ENCODE measurements around the gene ANKS4B. TPM values are rescaled to one million over a fixed set of nuclear protein-coding genes. Genes with fewer than 3 reads are reported as not detected.

The ANKS4B gene
- total RNA-seq, 3 donors from 2014 or later (not counting 1 experiment from before 2014, with no cell fraction given), result 0.10 TPM; not detected in 2

DNA sequence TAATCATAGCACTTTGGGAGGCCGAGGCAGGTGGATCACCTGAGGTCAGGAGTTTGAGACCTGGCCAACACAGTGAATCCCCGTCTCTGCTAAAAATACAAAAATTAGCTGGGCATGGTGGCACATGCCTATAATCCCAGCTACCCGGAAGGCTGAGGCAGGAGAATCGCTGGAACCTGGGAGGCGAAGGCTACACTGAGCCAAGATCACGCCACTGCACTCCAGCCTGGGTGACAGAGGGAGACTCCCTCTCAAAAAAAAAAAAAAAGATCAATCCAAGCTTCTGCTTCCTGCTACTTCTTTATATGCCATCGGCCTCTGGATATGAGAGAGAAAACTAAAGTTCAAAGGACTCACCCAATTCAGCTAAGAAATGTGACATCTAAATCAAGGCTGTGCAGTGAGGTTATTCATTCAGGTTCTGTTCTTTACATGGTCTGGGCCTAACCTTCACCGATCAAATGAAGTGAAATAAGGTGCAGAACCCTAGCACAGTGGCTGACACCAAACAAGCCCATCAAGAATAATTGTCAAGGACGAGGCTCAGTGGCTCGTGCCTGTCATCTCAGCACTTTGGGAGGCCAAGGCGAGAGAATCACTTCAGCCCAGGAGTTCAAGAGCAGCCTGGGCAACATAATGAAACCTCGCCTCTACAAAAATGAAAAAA, 47.7 kb upstream of the ANKS4B start:
- H3K4me3 Mint-ChIP-seq, result no peak overlapping the region
- intact Hi-C loops (cut with micrococcal nuclease), result loop anchor here (10.0 kb wide), 1 partner anchor 379 kb away; no protein-coding TSS in a partner anchor
- TF ChIP-seq, protein P1, sequence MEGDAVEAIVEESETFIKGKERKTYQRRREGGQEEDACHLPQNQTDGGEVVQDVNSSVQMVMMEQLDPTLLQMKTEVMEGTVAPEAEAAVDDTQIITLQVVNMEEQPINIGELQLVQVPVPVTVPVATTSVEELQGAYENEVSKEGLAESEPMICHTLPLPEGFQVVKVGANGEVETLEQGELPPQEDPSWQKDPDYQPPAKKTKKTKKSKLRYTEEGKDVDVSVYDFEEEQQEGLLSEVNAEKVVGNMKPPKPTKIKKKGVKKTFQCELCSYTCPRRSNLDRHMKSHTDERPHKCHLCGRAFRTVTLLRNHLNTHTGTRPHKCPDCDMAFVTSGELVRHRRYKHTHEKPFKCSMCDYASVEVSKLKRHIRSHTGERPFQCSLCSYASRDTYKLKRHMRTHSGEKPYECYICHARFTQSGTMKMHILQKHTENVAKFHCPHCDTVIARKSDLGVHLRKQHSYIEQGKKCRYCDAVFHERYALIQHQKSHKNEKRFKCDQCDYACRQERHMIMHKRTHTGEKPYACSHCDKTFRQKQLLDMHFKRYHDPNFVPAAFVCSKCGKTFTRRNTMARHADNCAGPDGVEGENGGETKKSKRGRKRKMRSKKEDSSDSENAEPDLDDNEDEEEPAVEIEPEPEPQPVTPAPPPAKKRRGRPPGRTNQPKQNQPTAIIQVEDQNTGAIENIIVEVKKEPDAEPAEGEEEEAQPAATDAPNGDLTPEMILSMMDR (IDR thresholded peaks at IDR 0.05), result no peak
- peaks cover 0 to 4% of the 10 kb centered on the region in 2 donors for H3K27me3 Mint-ChIP-seq (ENCODE audit: low read depth in 2 of 2)
- Histone ChIP-seq H3K27ac (ENCODE audit: low read length) (no peak overlapping the region), H3K27me3 (ENCODE audit: control insufficient read depth, insufficient read depth, low read length) (peaks cover 2% of the 10 kb centered on the region), H3K4me3 (ENCODE audit: low read length) (no peak overlapping the region), H3K4me1 (ENCODE audit: control insufficient read depth, insufficient read depth, low read length) (peaks cover 7% of the 10 kb centered on the region), H3K9me3 (ENCODE audit: control insufficient read depth, insufficient read depth, low read length) (no peaks in the 10 kb centered on the region), H3K36me3 (ENCODE audit: control insufficient read depth, insufficient read depth, low read length) (peaks cover 6% of the 10 kb centered on the region)
- H3K4me1 Mint-ChIP-seq, result peaks cover 5% of the 10 kb centered on the region in 2 donors
- H3K27ac Mint-ChIP-seq, result no peak overlapping the region
- no peaks in the 10 kb centered on the region for H3K36me3 Mint-ChIP-seq
- no peak for DNase-seq
- no peak for ATAC-seq
- WGBS (ENCODE audit: insufficient coverage), result 89% methylated on average over 11 of the region's 12 CpGs
- H3K9me3 Mint-ChIP-seq, result no peaks in the 10 kb centered on the region

DNA sequence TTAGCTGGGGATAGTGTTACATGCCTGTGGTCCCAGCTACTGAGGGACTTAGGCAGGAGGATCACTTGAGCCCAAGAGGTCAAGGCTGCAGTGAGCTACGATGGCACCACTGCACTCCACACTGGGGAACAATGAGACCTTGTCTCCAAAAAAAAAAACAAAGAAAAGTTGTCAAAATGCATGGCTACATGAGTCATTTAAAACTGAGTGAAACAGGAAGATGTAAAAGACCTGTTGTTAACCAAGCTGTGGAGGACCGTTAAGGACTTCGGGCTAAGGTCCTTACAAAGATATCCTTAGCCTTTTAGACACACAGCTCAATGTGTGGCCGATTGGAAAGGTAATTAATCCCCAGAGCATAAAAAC, 47.2 kb upstream of the ANKS4B start:
- ATAC-seq (no peak), DNase-seq (no peak)
- Histone ChIP-seq H3K9me3 (ENCODE audit: control insufficient read depth, insufficient read depth, low read length) (no peaks in the 10 kb centered on the region), H3K36me3 (ENCODE audit: control insufficient read depth, insufficient read depth, low read length) (peaks cover 2% of the 10 kb centered on the region), H3K4me1 (ENCODE audit: control insufficient read depth, insufficient read depth, low read length) (peaks cover 7% of the 10 kb centered on the region), H3K4me3 (ENCODE audit: low read length) (no peak overlapping the region), H3K27ac (ENCODE audit: low read length) (no peak overlapping the region), H3K27me3 (ENCODE audit: control insufficient read depth, insufficient read depth, low read length) (peaks cover 2% of the 10 kb centered on the region)
- WGBS (ENCODE audit: insufficient coverage), result 73% methylated on average over 4 of the region's 4 CpGs
- H3K27ac Mint-ChIP-seq, result no peak overlapping the region
- H3K9me3 Mint-ChIP-seq, result no peaks in the 10 kb centered on the region
- intact Hi-C loops (cut with micrococcal nuclease), result loop anchor here (10.0 kb wide), 1 partner anchor 378 kb away; no protein-coding TSS in a partner anchor
- no peak overlapping the region for H3K4me3 Mint-ChIP-seq
- TF ChIP-seq, protein P1 (IDR thresholded peaks at IDR 0.05), result no peak
- no peaks in the 10 kb centered on the region for H3K36me3 Mint-ChIP-seq
- H3K4me1 Mint-ChIP-seq, result peaks cover 5% of the 10 kb centered on the region in 2 donors
- peaks cover 0 to 4% of the 10 kb centered on the region in 2 donors for H3K27me3 Mint-ChIP-seq (ENCODE audit: low read depth in 2 of 2)

DNA sequence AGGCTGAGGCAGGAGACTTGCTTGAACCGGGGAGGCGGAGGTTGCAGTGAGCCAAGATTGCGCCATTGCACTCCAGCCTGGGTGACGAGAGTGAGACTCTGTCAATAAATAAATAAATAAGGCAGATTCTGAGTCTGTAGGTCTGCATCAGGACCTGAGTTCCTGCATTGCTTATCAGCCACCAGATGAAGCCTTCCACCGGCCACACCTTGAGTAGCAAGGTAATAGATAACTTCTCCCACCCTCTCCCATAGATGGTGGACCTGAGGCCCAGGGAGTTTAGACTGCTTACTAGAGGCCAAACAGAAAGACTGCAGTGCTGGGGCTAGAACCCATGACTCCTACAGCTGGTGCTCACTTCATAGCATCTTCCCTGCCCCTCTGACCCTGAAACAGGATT, 44.2 kb upstream of the ANKS4B start:
- H3K4me1 ChIP-seq (ENCODE audit: control insufficient read depth, insufficient read depth, low read length), result peaks cover 7% of the 10 kb centered on the region
- Mint-ChIP-seq H3K36me3 (no peaks in the 10 kb centered on the region), H3K27me3 (ENCODE audit: low read depth in 2 of 2) (peaks cover 4 to 11% of the 10 kb centered on the region in 2 donors), H3K4me1 (peaks cover 5% of the 10 kb centered on the region in 2 donors), H3K27ac (no peak overlapping the region), H3K9me3 (no peaks in the 10 kb centered on the region), H3K4me3 (no peak overlapping the region)
- H3K36me3 ChIP-seq (ENCODE audit: control insufficient read depth, insufficient read depth, low read length), result no peaks in the 10 kb centered on the region
- peaks cover 2% of the 10 kb centered on the region for H3K27me3 ChIP-seq (ENCODE audit: control insufficient read depth, insufficient read depth, low read length)
- no peak for DNase-seq
- 85% methylated on average over 5 of the region's 5 CpGs for WGBS (ENCODE audit: insufficient coverage)
- TF ChIP-seq, protein P1 (IDR thresholded peaks at IDR 0.05), result no peak
- H3K27ac ChIP-seq (ENCODE audit: low read length), result no peak overlapping the region
- no peak overlapping the region for H3K4me3 ChIP-seq (ENCODE audit: low read length)
- ATAC-seq, result no peak
- peaks cover 6% of the 10 kb centered on the region for H3K9me3 ChIP-seq (ENCODE audit: control insufficient read depth, insufficient read depth, low read length)
- intact Hi-C loops (cut with micrococcal nuclease), result loop anchor here (10.0 kb wide), 1 partner anchor 375 kb away; no protein-coding TSS in a partner anchor

All from natural killer cell (primary cell).